Measurements from ENCODE around the gene TSPAN15.

The TSPAN15 gene

GRCh38 chr10:69499726-69500689 lies 48.7 kb downstream of the TSPAN15 start:
- no peak for DNase-seq (ENCODE audit: extremely low spot score)
- CTCF ChIA-PET: interaction anchor here (0.6 kb wide), 1 partner anchor 465 kb away, joined by 4 read pairs; no protein-coding TSS in a partner anchor
- POLR2A ChIA-PET: interaction anchor here (0.8 kb wide), 1 partner anchor 49 kb away, joined by 4 read pairs; no protein-coding TSS in a partner anchor
- TF ChIP-seq L3MBTL2 (conservative IDR thresholded peaks at IDR 0.05) (no peak), SUZ12 (IDR thresholded peaks at IDR 0.05) (no peak), FOXA1 (IDR thresholded peaks at IDR 0.05) (no peak), NFRKB (IDR thresholded peaks at IDR 0.05) (no peak), HDGF (IDR thresholded peaks at IDR 0.05; ENCODE audit: borderline replicate concordance) (no peak), FOXM1 (IDR thresholded peaks at IDR 0.05; ENCODE audit: borderline replicate concordance) (no peak), TARDBP (IDR thresholded peaks at IDR 0.05) (no peak), PKNOX1 (IDR thresholded peaks at IDR 0.05) (no peak), LEF1 (IDR thresholded peaks at IDR 0.05; ENCODE audit: borderline replicate concordance) (no peak), ELF4 (IDR thresholded peaks at IDR 0.05) (no peak), ZNF384 (IDR thresholded peaks at IDR 0.05) (no peak), SP1 (IDR thresholded peaks at IDR 0.05) (no peak), FOXK2 (IDR thresholded peaks at IDR 0.05) (no peak), CTBP1 (IDR thresholded peaks at IDR 0.05; ENCODE audit: borderline replicate concordance) (no peak)

- TF ChIP-seq FOXA1 (IDR thresholded peaks at IDR 0.05): no peak
- no peak for TF ChIP-seq ARNT (IDR thresholded peaks at IDR 0.05)
- no peak for TF ChIP-seq L3MBTL2 (conservative IDR thresholded peaks at IDR 0.05)
- TF ChIP-seq FOXM1 (IDR thresholded peaks at IDR 0.05; ENCODE audit: borderline replicate concordance): no peak
- TF ChIP-seq NFRKB (IDR thresholded peaks at IDR 0.05): no peak
- no peak for TF ChIP-seq PKNOX1 (IDR thresholded peaks at IDR 0.05)
- TF ChIP-seq BHLHE40 (IDR thresholded peaks at IDR 0.05; ENCODE audit: borderline replicate concordance): no peak
- no peak for TF ChIP-seq TARDBP (IDR thresholded peaks at IDR 0.05)
- no peak for TF ChIP-seq CTBP1 (IDR thresholded peaks at IDR 0.05; ENCODE audit: borderline replicate concordance)
- no peak for TF ChIP-seq FOXK2 (IDR thresholded peaks at IDR 0.05)
- TF ChIP-seq ZNF384 (IDR thresholded peaks at IDR 0.05): no peak
- DNase-seq (ENCODE audit: extremely low spot score): no peak
- POLR2A ChIA-PET: interaction anchor here (0.8 kb wide), 1 partner anchor 50 kb away, joined by 4 read pairs; no protein-coding TSS in a partner anchor
- CTCF ChIA-PET: no interaction called here
Observed at GRCh38 chr10:69500864-69501468, 49.7 kb downstream of the TSPAN15 start.

GRCh38 chr10:69501657-69502056 lies 50.4 kb downstream of the TSPAN15 start:
- DNase-seq (ENCODE audit: extremely low spot score): no peak
- no peak for TF ChIP-seq HDGF (IDR thresholded peaks at IDR 0.05; ENCODE audit: borderline replicate concordance)
- TF ChIP-seq CTBP1 (IDR thresholded peaks at IDR 0.05; ENCODE audit: borderline replicate concordance): no peak
- TF ChIP-seq PKNOX1 (IDR thresholded peaks at IDR 0.05): no peak
- no peak for TF ChIP-seq SP1 (IDR thresholded peaks at IDR 0.05)
- TF ChIP-seq SUZ12 (IDR thresholded peaks at IDR 0.05): no peak
- no peak for TF ChIP-seq ARNT (IDR thresholded peaks at IDR 0.05)
- TF ChIP-seq TARDBP (IDR thresholded peaks at IDR 0.05): no peak
- POLR2A ChIA-PET: interaction anchor here (1.1 kb wide), 1 partner anchor 50 kb away, joined by 3 read pairs; the partner anchor contains the start of gene TSPAN15
- CTCF ChIA-PET: no interaction called here

- ChIA-PET CTCF (no interaction called here), POLR2A (interaction anchor here (1.1 kb wide), 1 partner anchor 51 kb away, joined by 3 read pairs; the partner anchor contains the start of gene TSPAN15)
- no peak for TF ChIP-seq ZNF384 (IDR thresholded peaks at IDR 0.05)
- no peak for TF ChIP-seq ARNT (IDR thresholded peaks at IDR 0.05)
- TF ChIP-seq CTBP1 (IDR thresholded peaks at IDR 0.05; ENCODE audit: borderline replicate concordance): no peak
- no peak for TF ChIP-seq SUZ12 (IDR thresholded peaks at IDR 0.05)
- no peak for TF ChIP-seq SP1 (IDR thresholded peaks at IDR 0.05)
Observed at GRCh38 chr10:69502589-69502988, 51.3 kb downstream of the TSPAN15 start.

GRCh38 chr10:69503001-69503895 lies 52.0 kb downstream of the TSPAN15 start:
- TF ChIP-seq FOXK2 (IDR thresholded peaks at IDR 0.05): no peak
- TF ChIP-seq NFRKB (IDR thresholded peaks at IDR 0.05): no peak
- no peak for TF ChIP-seq ELF4 (IDR thresholded peaks at IDR 0.05)
- no peak for TF ChIP-seq FOXM1 (IDR thresholded peaks at IDR 0.05; ENCODE audit: borderline replicate concordance)
- no peak for TF ChIP-seq CTBP1 (IDR thresholded peaks at IDR 0.05; ENCODE audit: borderline replicate concordance)
- ChIA-PET CTCF (no interaction called here), POLR2A (interaction anchor here (1.3 kb wide), 1 partner anchor 95 kb away, joined by 4 read pairs; no protein-coding TSS in a partner anchor)
- DNase-seq (ENCODE audit: extremely low spot score): no peak

More at GRCh38 chr10:69502589-69502988, 51.3 kb downstream of the TSPAN15 start:
- no peak for DNase-seq (ENCODE audit: extremely low spot score)

Data from HEK293T (cell line).